Measurements from ENCODE around the gene KCTD6. TPM values are rescaled to one million over a fixed set of nuclear protein-coding genes. Genes with fewer than 3 reads are reported as not detected.

The KCTD6 gene
- total RNA-seq, 2 donors from 2014 or later, result 4.9 to 5.2 TPM

DNA sequence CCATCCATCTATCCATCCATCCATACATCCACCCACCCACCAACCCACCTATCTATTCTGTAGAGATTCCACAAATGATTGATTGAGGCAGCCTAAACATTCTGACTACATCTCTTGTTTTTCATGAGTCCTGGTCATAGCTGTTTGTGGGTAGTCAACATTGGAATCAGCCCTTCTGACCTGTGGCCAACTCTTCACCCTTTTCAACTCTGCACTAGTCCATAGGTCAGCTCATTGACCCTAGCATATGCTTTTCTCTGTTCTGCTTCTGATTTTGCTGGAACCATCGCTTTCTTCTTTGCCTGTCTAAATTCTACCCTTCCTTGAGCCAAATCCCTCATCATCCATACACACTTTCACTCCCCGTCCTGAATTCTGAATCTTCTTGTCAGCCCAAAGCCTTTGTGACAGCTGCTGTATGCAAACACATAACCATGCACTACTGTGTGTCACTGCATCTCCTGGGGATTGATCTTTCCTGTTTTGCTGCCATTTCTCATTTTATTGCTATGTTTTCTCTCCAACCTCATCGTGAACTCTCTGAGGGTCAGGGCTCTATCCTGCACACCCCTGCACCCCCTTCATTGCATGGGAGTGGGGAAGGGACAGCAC is 16.8 kb upstream of the KCTD6 start:
- no peak overlapping the region for H3K27ac Mint-ChIP-seq
- no peaks in the 10 kb centered on the region for H3K36me3 Mint-ChIP-seq (ENCODE audit: low read depth)
- H3K9me3 Mint-ChIP-seq, result no peaks in the 10 kb centered on the region
- no peaks in the 10 kb centered on the region for H3K27me3 Mint-ChIP-seq
- ATAC-seq (replicated peaks), result no peak
- H3K4me3 Mint-ChIP-seq, result no peak overlapping the region
- peaks cover 12% of the 10 kb centered on the region for H3K4me1 Mint-ChIP-seq

GRCh38 chr3:58478781-58479180 is 13.1 kb upstream of the KCTD6 start:
- Mint-ChIP-seq H3K27me3 (no peaks in the 10 kb centered on the region), H3K4me3 (no peak overlapping the region), H3K27ac (no peak overlapping the region), H3K36me3 (ENCODE audit: low read depth) (no peaks in the 10 kb centered on the region), H3K9me3 (no peaks in the 10 kb centered on the region), H3K4me1 (peaks cover 12% of the 10 kb centered on the region)
- no peak for ATAC-seq (replicated peaks)

DNA sequence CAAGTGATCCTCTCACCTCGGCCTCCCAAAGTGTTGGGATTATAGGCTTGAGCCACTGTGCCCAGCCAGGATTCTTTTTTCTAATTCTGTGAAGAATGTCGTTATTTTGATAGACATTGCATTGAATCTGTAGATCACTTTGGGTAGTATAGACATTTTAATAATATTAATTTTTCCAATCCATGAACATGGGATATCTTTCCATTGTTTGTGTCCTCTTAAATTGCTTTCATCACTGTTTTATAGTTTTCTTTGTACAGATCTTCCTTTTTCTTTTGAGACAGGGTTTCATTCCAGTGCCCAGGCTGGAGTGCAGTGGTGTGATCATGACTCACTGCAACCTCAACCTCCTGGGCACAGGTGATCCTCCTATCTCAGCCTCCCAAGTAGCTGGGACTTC is 11.6 kb upstream of the KCTD6 start:
- H3K9me3 Mint-ChIP-seq, result no peaks in the 10 kb centered on the region
- no peaks in the 10 kb centered on the region for H3K36me3 Mint-ChIP-seq (ENCODE audit: low read depth)
- no peak overlapping the region for H3K4me3 Mint-ChIP-seq
- no peaks in the 10 kb centered on the region for H3K27me3 Mint-ChIP-seq
- H3K27ac Mint-ChIP-seq, result no peak overlapping the region
- no peak for ATAC-seq (replicated peaks)
- H3K4me1 Mint-ChIP-seq, result peaks cover under 1% of the 10 kb centered on the region

- Mint-ChIP-seq H3K4me3 (no peak overlapping the region), H3K36me3 (ENCODE audit: low read depth) (no peaks in the 10 kb centered on the region), H3K4me1 (peaks cover 10% of the 10 kb centered on the region), H3K9me3 (no peaks in the 10 kb centered on the region), H3K27ac (no peak overlapping the region), H3K27me3 (no peaks in the 10 kb centered on the region)
- ATAC-seq (replicated peaks), result no peak
Measured at GRCh38 chr3:58482917-58483636, 8.8 kb upstream of the KCTD6 start.

GRCh38 chr3:58484045-58484721 is 7.7 kb upstream of the KCTD6 start:
- Mint-ChIP-seq H3K9me3 (no peaks in the 10 kb centered on the region), H3K4me1 (peaks cover 10% of the 10 kb centered on the region), H3K27ac (no peak overlapping the region), H3K27me3 (no peaks in the 10 kb centered on the region), H3K36me3 (ENCODE audit: low read depth) (no peaks in the 10 kb centered on the region), H3K4me3 (no peak overlapping the region)
- ATAC-seq (replicated peaks), result no peak

- Mint-ChIP-seq H3K4me1 (peaks cover 10% of the 10 kb centered on the region), H3K36me3 (ENCODE audit: low read depth) (no peaks in the 10 kb centered on the region), H3K27ac (no peak overlapping the region), H3K27me3 (no peaks in the 10 kb centered on the region), H3K9me3 (no peaks in the 10 kb centered on the region), H3K4me3 (no peak overlapping the region)
- no peak for ATAC-seq (replicated peaks)
Measured at GRCh38 chr3:58484722-58485069, 7.2 kb upstream of the KCTD6 start.

- H3K4me1 Mint-ChIP-seq, result peaks cover 10% of the 10 kb centered on the region
Measured at GRCh38 chr3:58485801-58486435, 6.0 kb upstream of the KCTD6 start.

GRCh38 chr3:58487140-58487886 is 4.6 kb upstream of the KCTD6 start:
- Mint-ChIP-seq H3K4me1 (peaks cover 15% of the 10 kb centered on the region), H3K4me3 (peak overlapping the region; percentile 9), H3K36me3 (ENCODE audit: low read depth) (no peaks in the 10 kb centered on the region), H3K27ac (peak overlapping the region; percentile 12), H3K27me3 (no peaks in the 10 kb centered on the region), H3K9me3 (no peaks in the 10 kb centered on the region)
- ATAC-seq (replicated peaks), result peak; percentile 18

More at GRCh38 chr3:58485801-58486435, 6.0 kb upstream of the KCTD6 start:
- Mint-ChIP-seq H3K36me3 (ENCODE audit: low read depth) (no peaks in the 10 kb centered on the region), H3K9me3 (no peaks in the 10 kb centered on the region), H3K27ac (no peak overlapping the region), H3K27me3 (no peaks in the 10 kb centered on the region), H3K4me3 (no peak overlapping the region)
- ATAC-seq (replicated peaks), result no peak

DNA sequence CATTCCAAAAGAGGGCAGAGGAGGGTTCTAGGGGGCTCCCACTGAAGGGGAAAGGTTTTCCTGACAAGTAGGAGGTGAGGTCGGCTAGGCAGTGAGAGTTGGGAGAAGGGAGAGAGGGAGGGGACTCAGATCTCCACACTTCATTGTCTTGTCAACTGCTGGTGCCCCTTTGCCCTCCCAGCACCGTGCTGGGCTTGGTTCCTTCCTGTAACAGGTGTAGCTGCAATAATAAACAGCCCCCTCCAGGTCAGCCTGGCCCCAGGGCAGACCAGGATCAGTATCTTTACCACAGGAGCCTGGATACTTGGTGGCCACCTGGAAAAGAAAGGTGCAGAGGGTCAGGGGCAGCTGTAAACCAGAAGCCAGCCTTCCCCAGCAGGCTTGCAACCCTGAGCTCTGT is 2.9 kb upstream of the KCTD6 start:
- no peak for ATAC-seq (replicated peaks)
- no peaks in the 10 kb centered on the region for H3K27me3 Mint-ChIP-seq
- no peak overlapping the region for H3K27ac Mint-ChIP-seq
- H3K36me3 Mint-ChIP-seq (ENCODE audit: low read depth), result no peaks in the 10 kb centered on the region
- H3K4me1 Mint-ChIP-seq, result peaks cover 27% of the 10 kb centered on the region
- no peaks in the 10 kb centered on the region for H3K9me3 Mint-ChIP-seq
- no peak overlapping the region for H3K4me3 Mint-ChIP-seq

GRCh38 chr3:58490860-58491501 is 915 bp upstream of the KCTD6 start:
- Mint-ChIP-seq H3K4me1 (peaks cover 32% of the 10 kb centered on the region), H3K27ac (no peak overlapping the region), H3K27me3 (no peaks in the 10 kb centered on the region), H3K9me3 (no peaks in the 10 kb centered on the region), H3K36me3 (ENCODE audit: low read depth) (no peaks in the 10 kb centered on the region), H3K4me3 (peak overlapping the region; percentile 62)
- no peak for ATAC-seq (replicated peaks)

- ATAC-seq (replicated peaks), result peak; percentile 33
- Mint-ChIP-seq H3K27ac (peak overlapping the region; percentile 74), H3K36me3 (ENCODE audit: low read depth) (no peaks in the 10 kb centered on the region), H3K4me1 (peaks cover 27% of the 10 kb centered on the region), H3K4me3 (peak overlapping the region; percentile 93), H3K9me3 (no peaks in the 10 kb centered on the region), H3K27me3 (no peaks in the 10 kb centered on the region)
Measured at GRCh38 chr3:58492494-58492905, 604 bp downstream of the KCTD6 start.

DNA sequence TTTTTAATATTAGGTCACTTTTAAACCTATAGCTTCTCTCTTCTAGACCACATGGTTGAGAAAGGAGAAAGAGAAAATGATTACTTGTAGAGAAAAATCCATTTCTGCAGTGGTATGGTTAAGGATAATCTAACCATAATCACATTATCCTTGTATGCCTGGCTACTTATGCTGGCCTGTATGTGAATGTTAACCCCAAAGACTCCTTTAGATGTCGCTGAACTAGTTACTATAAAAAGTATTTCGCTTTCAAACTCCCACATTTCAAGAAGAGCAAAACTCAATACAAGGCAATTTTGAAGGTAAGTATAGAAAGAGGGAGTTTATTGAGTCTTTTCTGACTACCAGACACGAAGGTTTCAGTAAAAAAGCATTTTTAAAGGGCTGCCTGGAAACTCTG is 2.2 kb downstream of the KCTD6 start:
- peaks cover 2% of the 10 kb centered on the region for H3K36me3 Mint-ChIP-seq (ENCODE audit: low read depth)
- no peak for ATAC-seq (replicated peaks)
- H3K4me1 Mint-ChIP-seq, result peaks cover 28% of the 10 kb centered on the region
- H3K27me3 Mint-ChIP-seq, result no peaks in the 10 kb centered on the region
- H3K9me3 Mint-ChIP-seq, result no peaks in the 10 kb centered on the region
- H3K4me3 Mint-ChIP-seq, result peak overlapping the region; percentile 93
- no peak overlapping the region for H3K27ac Mint-ChIP-seq

DNA sequence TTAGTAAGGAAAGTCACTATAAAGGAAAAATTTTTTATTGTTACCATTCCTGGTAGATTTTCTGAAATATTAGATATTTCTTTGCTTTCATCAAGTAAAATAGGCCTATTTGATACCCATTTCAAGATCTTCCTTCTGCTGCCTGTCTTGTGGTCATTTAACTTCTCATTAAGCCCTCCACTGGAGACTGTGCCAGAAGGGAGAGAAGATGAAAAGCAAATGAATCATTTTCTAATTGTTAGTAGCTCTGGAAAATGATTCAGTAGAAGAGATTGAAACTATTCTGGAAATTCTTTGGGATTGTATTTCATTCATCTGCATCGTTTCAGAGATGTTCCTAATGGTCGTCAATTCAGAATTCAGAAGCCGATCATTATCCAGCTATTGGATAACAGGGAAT is 3.2 kb downstream of the KCTD6 start:
- no peaks in the 10 kb centered on the region for H3K27me3 Mint-ChIP-seq
- H3K9me3 Mint-ChIP-seq, result no peaks in the 10 kb centered on the region
- H3K27ac Mint-ChIP-seq, result no peak overlapping the region
- ATAC-seq (replicated peaks), result no peak
- peaks cover 28% of the 10 kb centered on the region for H3K4me1 Mint-ChIP-seq
- H3K4me3 Mint-ChIP-seq, result no peak overlapping the region
- peaks cover 8% of the 10 kb centered on the region for H3K36me3 Mint-ChIP-seq (ENCODE audit: low read depth)

Measured in activated T-helper 17 cell treated with anti-CD3 and anti-CD28 coated beads, Interleukin-2, amount 50 U/mL, for 72 hours (primary cell).